Thyroid gland (tissue), 4 donors: ENCODE data around the gene ATP13A3. TPM values are rescaled to one million over a fixed set of nuclear protein-coding genes. Genes with fewer than 3 reads are reported as not detected.

Experiments used
- DNase-seq, 2 donors: peaks; one replicate each; pipeline ENCODE4 v3.0.0-alpha.2; 2019
- H3K27ac ChIP-seq, 3 donors: fragments of 200-600 bp; sonication (generic); 1 replicate in 2 of 3; 2 replicates in 1 of 3; pipeline ENCODE4 v1.5.1; 2016 to 2019; ENCODE audit warnings: mild to moderate bottlenecking in 1 of 3, moderate library complexity in 1 of 3
- H3K27me3 ChIP-seq: fragments of 200-600 bp; sonication (generic); one replicate; pipeline ENCODE4 v1.5.1; 2019
- H3K36me3 ChIP-seq, 2 donors: fragments of 200-600 bp; sonication (generic); one replicate each; pipeline ENCODE4 v1.5.1; 2016 to 2019
- H3K4me1 ChIP-seq, 2 donors: fragments of 200-600 bp; sonication (generic); one replicate each; pipeline ENCODE4 v1.5.1; 2017 to 2019
- H3K4me3 ChIP-seq, 3 donors: fragments of 200-600 bp; sonication (generic); replicated peaks in 1 of 3; 1 replicate in 2 of 3; 2 replicates in 1 of 3; pipeline ENCODE4 v1.5.1; 2016; ENCODE audit warnings: mild to moderate bottlenecking in 1 of 3
- H3K9me3 ChIP-seq: fragments of 200-600 bp; sonication (generic); one replicate; pipeline ENCODE4 v1.5.1; 2017
- CTCF ChIP-seq, 6 experiments: fragments of 200-600 bp in 3 of 6; fragments of 450-650 bp in 3 of 6; sonication (generic) in 3 of 6; IDR thresholded peaks; one replicate each; pipeline ENCODE4 v1.5.1; 2016 to 2019; ENCODE audit warnings: antibody characterized with exemption in 6 of 6, mild to moderate bottlenecking in 2 of 6, inconsistent platforms in 1 of 6, moderate library complexity in 1 of 6
- POLR2A ChIP-seq, 2 donors: fragments of 450-650 bp; IDR thresholded peaks; one replicate each; pipeline ENCODE4 v1.6.1; 2017; ENCODE audit warnings: antibody characterized with exemption in 2 of 2, mild to moderate bottlenecking in 2 of 2, moderate library complexity in 1 of 2
- WGBS, 2 donors: methylation state at CpG; one replicate each; pipeline ENCODE4 v1.1.5; 2017; 5-methylcytosine and 5-hydroxymethylcytosine counted together
- intact Hi-C: fragments of 100-400 bp; cut with DNase I; formaldehyde crosslinking; loops from one replicate; pipeline ENCODE4 v1.15.1; 2023
- small RNA-seq: library from RNA; depleted of rRNA; stranded (forward); fragments of <200 nt; gene quantifications from one replicate; pipeline ENCODE3, GENCODE V24; 2016
- total RNA-seq, 4 donors: library from RNA; depleted of rRNA; stranded (reverse); fragments of >200 nt; gene quantifications; one replicate each; pipeline ENCODE4 v1.2.3, GENCODE V29; 2016

ATP13A3 gene
- total RNA-seq, 4 donors from 2014 or later, result 262 to 426 (median 341) TPM

GRCh38 chr3:194355379-194355778 is 131.4 kb downstream of the ATP13A3 start:
- 86 to 90% methylated on average over 7 of the region's 7 CpGs for WGBS, 2 donors

GRCh38 chr3:194354315-194354714 is 132.5 kb downstream of the ATP13A3 start:
- no peaks in the 10 kb centered on the region for H3K9me3 ChIP-seq
- no peaks in the 10 kb centered on the region for H3K4me1 ChIP-seq
- intact Hi-C loops, result no loop called here
- H3K36me3 ChIP-seq, result no peaks in the 10 kb centered on the region
- DNase-seq, result no peak
- H3K27me3 ChIP-seq, result no peaks in the 10 kb centered on the region
- no peak overlapping the region for H3K27ac ChIP-seq
- H3K4me3 ChIP-seq, result no peak overlapping the region
- TF ChIP-seq CTCF (IDR thresholded peaks at IDR 0.05) (no peak), POLR2A (IDR thresholded peaks at IDR 0.05) (no peak)
- 90 to 100% methylated on average over 2 of the region's 2 CpGs for WGBS, 2 donors

More at GRCh38 chr3:194355379-194355778, 131.4 kb downstream of the ATP13A3 start:
- intact Hi-C loops, result no loop called here
- DNase-seq, result no peak
- Histone ChIP-seq H3K4me3 (no peak overlapping the region), H3K36me3 (no peaks in the 10 kb centered on the region), H3K27ac (no peak overlapping the region), H3K9me3 (no peaks in the 10 kb centered on the region), H3K4me1 (no peaks in the 10 kb centered on the region), H3K27me3 (no peaks in the 10 kb centered on the region)
- TF ChIP-seq POLR2A (IDR thresholded peaks at IDR 0.05) (no peak), CTCF (IDR thresholded peaks at IDR 0.05) (no peak)

Small RNA genes lying within 50 kb of the gene (small RNA-seq; reads per million reads assigned to genes)
- gene AC108676.2, result not detected
- gene RNU6-1101P, result not detected

Other genes with a start within 250 kb of the ATP13A3 start
- not detected for gene CPN2, start 135.7 kb downstream of the ATP13A3 start, total RNA-seq
- gene LRRC15, start 117.3 kb downstream of the ATP13A3 start, total RNA-seq, result 1 to 10 TPM in 3 of 4 donors, under 1 TPM in 1; 0.79 to 6.7 (median 1.4) TPM
- 1 to 10 TPM in 1 of 4 donors, under 1 TPM in 3; 0.39 to 1.2 (median 0.74) TPM for gene GP5, start 87.7 kb downstream of the ATP13A3 start, total RNA-seq
- gene TMEM44, start 146.4 kb upstream of the ATP13A3 start, total RNA-seq, result 10 to 100 TPM in 2 of 4 donors, 1 to 10 TPM in 2; 6.3 to 11.0 (median 9.7) TPM
- 10 to 100 TPM; 34.8 to 60.3 (median 49.7) TPM for gene LSG1, start 185.2 kb upstream of the ATP13A3 start, total RNA-seq
- 10 to 100 TPM; 16.8 to 33.9 (median 22.4) TPM for gene FAM43A, start 198.9 kb upstream of the ATP13A3 start, total RNA-seq